Progenitor cell of endocrine pancreas (in vitro differentiated cells): ENCODE data around the gene GMPR2. TPM values are rescaled to one million over a fixed set of nuclear protein-coding genes. Genes with fewer than 3 reads are reported as not detected.

Source experiments
- DNase-seq: peaks from one replicate; pipeline ENCODE4 v3.0.0; 2021; ENCODE audit warnings: low spot score; ENCODE audit not compliant: unreplicated experiment
- H3K27ac Mint-ChIP-seq: 2 replicates; pipeline ENCODE4 v1.8.0; 2021; ENCODE audit warnings: mild to moderate bottlenecking, moderate library complexity, mixed read lengths
- H3K27me3 Mint-ChIP-seq: 2 replicates; pipeline ENCODE4 v1.8.0; 2021; ENCODE audit warnings: mixed read lengths
- H3K36me3 Mint-ChIP-seq: 2 replicates; pipeline ENCODE4 v1.8.0; 2022; ENCODE audit warnings: mixed read lengths; ENCODE audit not compliant: insufficient read depth
- H3K4me1 Mint-ChIP-seq: 2 replicates; pipeline ENCODE4 v1.8.0; 2021; ENCODE audit warnings: low read depth, mixed read lengths
- H3K4me3 Mint-ChIP-seq: 2 replicates; pipeline ENCODE4 v1.8.0; 2021; ENCODE audit warnings: low read depth, mild to moderate bottlenecking, moderate library complexity, mixed read lengths
- H3K9me3 Mint-ChIP-seq: 2 replicates; pipeline ENCODE4 v1.8.0; 2021; ENCODE audit warnings: low read depth, mixed read lengths
- total RNA-seq: library from RNA; stranded (reverse); gene quantifications from 2 replicates; pipeline ENCODE4 v1.2.1, GENCODE V29; 2021
- TF ChIP-seq, protein P1 (sequence below): fragments of 200-600 bp; sonication (generic); IDR thresholded peaks from one replicate; pipeline ENCODE4 v1.5.0; 2021; ENCODE audit warnings: antibody characterized with exemption, mild to moderate bottlenecking; ENCODE audit not compliant: unreplicated experiment

The GMPR2 gene
- total RNA-seq, 1 donor from 2014 or later: 73.6 TPM

GRCh38 chr14:24280797-24281460 lies 48.2 kb downstream of the GMPR2 start:
- DNase-seq: no peak
- no peaks in the 10 kb centered on the region for H3K9me3 Mint-ChIP-seq
- H3K36me3 Mint-ChIP-seq: no peaks in the 10 kb centered on the region
- no peaks in the 10 kb centered on the region for H3K4me1 Mint-ChIP-seq
- TF ChIP-seq, protein P1, sequence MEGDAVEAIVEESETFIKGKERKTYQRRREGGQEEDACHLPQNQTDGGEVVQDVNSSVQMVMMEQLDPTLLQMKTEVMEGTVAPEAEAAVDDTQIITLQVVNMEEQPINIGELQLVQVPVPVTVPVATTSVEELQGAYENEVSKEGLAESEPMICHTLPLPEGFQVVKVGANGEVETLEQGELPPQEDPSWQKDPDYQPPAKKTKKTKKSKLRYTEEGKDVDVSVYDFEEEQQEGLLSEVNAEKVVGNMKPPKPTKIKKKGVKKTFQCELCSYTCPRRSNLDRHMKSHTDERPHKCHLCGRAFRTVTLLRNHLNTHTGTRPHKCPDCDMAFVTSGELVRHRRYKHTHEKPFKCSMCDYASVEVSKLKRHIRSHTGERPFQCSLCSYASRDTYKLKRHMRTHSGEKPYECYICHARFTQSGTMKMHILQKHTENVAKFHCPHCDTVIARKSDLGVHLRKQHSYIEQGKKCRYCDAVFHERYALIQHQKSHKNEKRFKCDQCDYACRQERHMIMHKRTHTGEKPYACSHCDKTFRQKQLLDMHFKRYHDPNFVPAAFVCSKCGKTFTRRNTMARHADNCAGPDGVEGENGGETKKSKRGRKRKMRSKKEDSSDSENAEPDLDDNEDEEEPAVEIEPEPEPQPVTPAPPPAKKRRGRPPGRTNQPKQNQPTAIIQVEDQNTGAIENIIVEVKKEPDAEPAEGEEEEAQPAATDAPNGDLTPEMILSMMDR: no peak
- H3K27me3 Mint-ChIP-seq: no peaks in the 10 kb centered on the region
- no peak overlapping the region for H3K27ac Mint-ChIP-seq
- H3K4me3 Mint-ChIP-seq: no peak overlapping the region

DNA sequence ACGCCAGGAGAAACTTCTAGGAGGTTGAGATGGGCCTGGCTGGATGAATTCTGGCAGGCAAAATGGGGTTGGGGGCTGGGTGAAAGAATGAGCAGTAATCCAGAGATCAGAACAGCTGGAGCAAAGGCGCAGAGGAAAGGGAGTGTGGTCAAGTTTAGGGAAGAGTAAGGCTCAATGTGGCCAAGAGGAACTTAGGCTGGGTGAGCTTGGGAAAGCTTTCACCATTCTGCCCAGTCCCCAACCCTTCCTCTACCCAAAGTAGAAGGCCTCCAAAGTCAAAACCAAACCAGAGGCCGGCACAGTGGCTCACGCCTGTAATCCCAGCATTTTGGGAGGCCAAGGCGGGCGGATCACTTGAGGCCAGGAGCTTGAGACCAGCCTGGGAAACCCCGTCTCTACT lies 48.9 kb downstream of the GMPR2 start:
- Mint-ChIP-seq H3K27ac (no peak overlapping the region), H3K4me3 (no peak overlapping the region), H3K9me3 (no peaks in the 10 kb centered on the region), H3K27me3 (no peaks in the 10 kb centered on the region), H3K4me1 (no peaks in the 10 kb centered on the region), H3K36me3 (no peaks in the 10 kb centered on the region)
- TF ChIP-seq, protein P1: no peak
- DNase-seq: no peak

DNA sequence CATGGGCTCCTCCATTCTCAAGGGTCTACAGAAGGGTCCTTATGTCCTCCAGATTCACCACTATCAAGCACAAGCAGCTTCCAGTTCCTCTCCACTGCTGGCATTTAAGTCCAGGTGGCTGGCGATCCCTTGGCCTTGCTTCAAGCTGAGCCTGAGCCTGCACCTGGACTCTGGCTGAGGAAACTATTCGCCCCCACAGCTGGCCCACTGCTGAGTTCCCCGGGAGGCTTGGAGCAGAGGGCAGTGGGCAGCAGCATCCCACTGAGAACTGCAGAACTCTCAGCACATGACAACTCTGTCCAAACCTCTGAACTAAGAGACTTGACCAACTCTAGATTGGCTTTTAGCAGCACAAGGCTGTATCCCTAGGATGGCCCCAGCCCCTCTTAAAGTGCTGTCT lies 50.0 kb downstream of the GMPR2 start:
- no peaks in the 10 kb centered on the region for H3K27me3 Mint-ChIP-seq
- TF ChIP-seq, protein P1: no peak
- H3K4me1 Mint-ChIP-seq: no peaks in the 10 kb centered on the region
- no peaks in the 10 kb centered on the region for H3K36me3 Mint-ChIP-seq
- H3K4me3 Mint-ChIP-seq: no peak overlapping the region
- no peaks in the 10 kb centered on the region for H3K9me3 Mint-ChIP-seq
- DNase-seq: no peak
- no peak overlapping the region for H3K27ac Mint-ChIP-seq

GRCh38 chr14:24283796-24284460 lies 51.2 kb downstream of the GMPR2 start:
- Mint-ChIP-seq H3K4me3 (no peak overlapping the region), H3K36me3 (no peaks in the 10 kb centered on the region), H3K9me3 (no peaks in the 10 kb centered on the region), H3K27me3 (no peaks in the 10 kb centered on the region), H3K4me1 (no peaks in the 10 kb centered on the region), H3K27ac (no peak overlapping the region)
- TF ChIP-seq, protein P1: no peak
- DNase-seq: no peak

DNA sequence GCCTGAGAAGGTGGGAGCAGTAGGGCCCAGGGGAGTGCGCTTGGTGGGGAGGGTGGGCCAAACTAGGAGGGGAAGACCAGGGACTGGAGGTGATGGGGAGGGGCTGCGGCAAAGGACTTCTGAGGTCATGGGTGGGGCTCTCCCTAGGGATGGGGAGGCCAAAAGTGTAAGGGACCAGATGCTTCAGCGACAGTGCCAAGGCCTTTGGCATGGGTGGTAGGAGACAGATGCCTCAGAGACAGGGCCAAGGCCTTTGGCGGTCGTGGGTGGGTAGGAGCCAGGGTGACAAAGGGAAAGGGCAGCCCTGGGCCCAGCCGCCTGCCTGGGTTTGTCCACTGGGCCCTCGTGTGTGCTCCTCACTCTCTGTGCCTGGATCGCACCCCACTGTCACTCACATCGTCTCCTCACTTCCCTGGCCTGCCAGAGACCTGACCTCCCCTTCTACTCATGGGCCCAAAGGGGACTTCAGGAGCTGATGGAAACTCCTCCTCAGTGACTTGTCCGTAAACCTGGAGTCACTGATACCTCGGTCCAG lies 51.8 kb downstream of the GMPR2 start:
- Mint-ChIP-seq H3K27me3 (no peaks in the 10 kb centered on the region), H3K9me3 (no peaks in the 10 kb centered on the region), H3K36me3 (no peaks in the 10 kb centered on the region), H3K27ac (no peak overlapping the region), H3K4me1 (no peaks in the 10 kb centered on the region), H3K4me3 (no peak overlapping the region)
- no peak for DNase-seq
- TF ChIP-seq, protein P1: no peak
